ENCODE data around the gene CYP51A1. TPM values are rescaled to one million over a fixed set of nuclear protein-coding genes. Genes with fewer than 3 reads are reported as not detected.
"Not testable (repeated sequence)": the region's sequence is repeated elsewhere in the genome, so short reads cannot be mapped to it uniquely, and the experiment has no call there.

Gene CYP51A1
- total and polyA plus RNA-seq, 8 donors, result 8.0 to 115 (median 19.9) TPM

DNA sequence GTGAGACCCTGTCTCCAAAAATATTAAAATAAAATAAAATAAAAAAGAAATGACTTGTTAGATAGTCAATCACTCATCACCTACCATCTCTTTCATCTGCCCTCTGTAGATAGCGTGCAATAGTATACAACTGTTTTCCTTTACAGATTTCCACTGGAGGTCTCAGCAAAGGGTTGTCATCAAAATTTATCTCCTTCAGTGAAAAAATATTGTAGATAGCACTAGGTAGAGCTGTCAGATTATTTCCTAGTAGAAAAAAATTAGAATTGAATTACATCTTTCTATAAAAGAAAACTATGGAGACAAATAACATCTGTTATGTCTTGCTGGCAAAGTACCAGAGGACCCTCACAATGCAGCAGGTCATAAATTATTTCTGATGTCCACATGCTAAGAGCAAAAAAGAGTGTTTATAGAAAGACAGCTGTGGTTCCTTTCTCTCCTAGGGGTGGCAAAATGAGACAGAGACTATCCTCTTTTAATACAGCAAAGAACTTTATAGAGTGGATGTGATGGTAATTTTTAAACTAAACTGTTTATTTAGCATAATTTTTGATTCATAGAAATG, 16.3 kb upstream of the CYP51A1 start:
- intact Hi-C loops (cut with DNase I; ENCODE audit: low total_unique reads), result no loop called here
- no peaks in the 10 kb centered on the region for H3K27me3 ChIP-seq
- H3K27ac ChIP-seq, result no peak overlapping the region
- H3K4me3 ChIP-seq, result no peak overlapping the region
- no peak for DNase-seq
- TF ChIP-seq CTCF (IDR thresholded peaks at IDR 0.05) (no peak), POLR2AphosphoS5 (IDR thresholded peaks at IDR 0.05) (no peak), EP300 (IDR thresholded peaks at IDR 0.05) (no peak), POLR2A (IDR thresholded peaks at IDR 0.05) (no peak)
- H3K36me3 ChIP-seq, result no peaks in the 10 kb centered on the region
- WGBS, 5 donors, result 64 to 83% (median 80%) methylated on average over 1 of the region's 1 CpG
- H3K9me3 ChIP-seq, result no peaks in the 10 kb centered on the region
- no peaks in the 10 kb centered on the region for H3K4me1 ChIP-seq

GRCh38 chr7:92149736-92150239, 15.5 kb upstream of the CYP51A1 start:
- 91 to 93% (median 92%) methylated on average over 5 of the region's 5 CpGs for WGBS, 5 donors
- Histone ChIP-seq H3K36me3 (no peaks in the 10 kb centered on the region), H3K9me3 (no peaks in the 10 kb centered on the region), H3K4me1 (no peaks in the 10 kb centered on the region), H3K4me3 (no peak overlapping the region), H3K27ac (no peak overlapping the region), H3K27me3 (no peaks in the 10 kb centered on the region)
- TF ChIP-seq CTCF (IDR thresholded peaks at IDR 0.05) (no peak), POLR2A (IDR thresholded peaks at IDR 0.05) (no peak), POLR2AphosphoS5 (IDR thresholded peaks at IDR 0.05) (no peak), EP300 (IDR thresholded peaks at IDR 0.05) (no peak)
- intact Hi-C loops (cut with DNase I; ENCODE audit: low total_unique reads), result no loop called here
- DNase-seq, result no peak

DNA sequence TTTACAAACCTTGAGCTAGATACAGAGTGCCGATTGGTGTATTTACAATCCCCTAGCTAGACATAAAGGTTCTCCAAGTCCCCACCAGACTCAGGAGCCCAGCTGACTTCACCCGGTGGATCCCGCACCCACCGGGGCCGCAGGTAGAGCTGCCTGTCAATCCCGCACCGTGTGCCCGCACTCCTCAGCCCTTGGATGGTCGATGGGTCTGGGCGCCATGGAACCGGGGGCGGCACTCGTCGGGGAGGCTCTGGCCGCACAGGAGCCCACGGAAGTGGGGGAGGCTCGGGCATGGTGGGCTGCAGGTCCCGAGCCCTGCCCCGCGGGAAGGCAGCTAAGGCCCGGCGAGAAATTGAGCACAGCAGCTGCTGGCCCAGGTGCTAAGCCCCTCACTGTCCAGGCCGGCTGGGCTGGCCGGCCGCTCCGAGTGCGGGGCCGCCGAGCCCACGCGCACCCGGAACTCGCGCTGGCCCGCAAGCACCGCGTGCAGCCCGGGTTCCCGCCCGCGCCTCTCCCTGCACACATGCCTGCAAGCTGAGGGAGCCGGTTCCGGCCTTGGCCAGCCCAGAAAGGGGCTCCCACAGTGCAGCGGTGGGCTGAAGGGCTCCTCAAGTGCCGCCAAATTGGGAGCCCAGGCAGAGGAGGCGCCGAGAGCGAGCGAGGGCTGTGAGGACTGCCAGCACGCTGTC, 9.1 kb upstream of the CYP51A1 start:
- intact Hi-C loops (cut with DNase I; ENCODE audit: low total_unique reads); DNase-seq: not testable (repeated sequence)

DNA sequence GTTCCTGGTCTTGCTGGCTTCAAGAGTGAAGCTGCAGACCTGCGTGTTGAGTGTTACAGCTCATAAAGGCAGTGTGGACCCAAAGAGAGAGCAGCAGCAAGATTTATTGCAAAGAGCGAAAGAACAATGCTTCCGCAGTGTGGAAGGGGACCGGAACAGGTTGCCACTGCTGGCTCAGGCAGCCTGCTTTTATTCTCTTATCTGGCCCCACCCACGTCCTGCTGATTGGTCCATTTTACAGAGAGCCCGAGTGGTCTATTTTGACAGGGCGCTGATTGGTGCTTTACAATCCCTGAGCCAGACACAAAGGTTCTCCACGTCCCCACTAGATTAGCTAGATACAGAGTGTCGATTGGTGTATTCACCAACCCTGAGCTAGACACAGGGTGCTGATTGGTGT, 8.5 kb upstream of the CYP51A1 start:
- DNase-seq; H3K4me3 ChIP-seq; H3K36me3 ChIP-seq; H3K27ac ChIP-seq; H3K4me1 ChIP-seq; intact Hi-C loops (cut with DNase I; ENCODE audit: low total_unique reads); H3K27me3 ChIP-seq; H3K9me3 ChIP-seq: not testable (repeated sequence)
- 86 to 93% (median 88%) methylated on average over 9 of the region's 9 CpGs for WGBS, 5 donors

More for the DNA sequence above, 9.1 kb upstream of the CYP51A1 start:
- WGBS, 5 donors, result 90 to 95% (median 94%) methylated on average over 23 to 50 of the region's 50 CpGs
- H3K9me3 ChIP-seq, H3K27ac ChIP-seq, H3K4me3 ChIP-seq, H3K4me1 ChIP-seq, H3K36me3 ChIP-seq, H3K27me3 ChIP-seq: not testable (repeated sequence)

- Histone ChIP-seq H3K36me3 (no peaks in the 10 kb centered on the region), H3K9me3 (no peaks in the 10 kb centered on the region), H3K27ac (no peak overlapping the region), H3K4me1 (no peaks in the 10 kb centered on the region), H3K4me3 (no peak overlapping the region), H3K27me3 (no peaks in the 10 kb centered on the region)
- intact Hi-C loops (cut with DNase I; ENCODE audit: low total_unique reads), result no loop called here
- TF ChIP-seq POLR2AphosphoS5 (IDR thresholded peaks at IDR 0.05), result no peak
- TF ChIP-seq CTCF (IDR thresholded peaks at IDR 0.05), result no peak
- TF ChIP-seq POLR2A (IDR thresholded peaks at IDR 0.05), result no peak
- TF ChIP-seq EP300 (IDR thresholded peaks at IDR 0.05), result no peak
- WGBS, 5 donors, result 41 to 71% (median 62%) methylated on average over 7 of the region's 7 CpGs
- no peak for DNase-seq
These were observed 6.9 kb upstream of the CYP51A1 start for GRCh38 chr7:92141161-92141560.

Measured in stomach (tissue), 9 donors.